Effector memory CD4-positive, alpha-beta T cell (primary cell): ENCODE data around the gene BAIAP2.

Experiments used
- DNase-seq, 3 donors: peaks; one replicate each; pipeline ENCODE4 v3.0.0-alpha.2; 2020
- H3K27ac ChIP-seq: 2 replicates; pipeline ENCODE4 v1.7.0; 2013; ENCODE audit warnings: mild to moderate bottlenecking, low read length, moderate library complexity; ENCODE audit not compliant: insufficient read depth, poor library complexity, severe bottlenecking
- H3K27me3 ChIP-seq: replicated peaks from 2 replicates; pipeline ENCODE4 v1.7.0; 2013; ENCODE audit warnings: mild to moderate bottlenecking, low read length; ENCODE audit not compliant: insufficient read depth, control insufficient read depth, poor library complexity, severe bottlenecking
- H3K36me3 ChIP-seq: 2 replicates; pipeline ENCODE4 v1.7.0; 2013; ENCODE audit warnings: mild to moderate bottlenecking, low read length, moderate library complexity; ENCODE audit not compliant: control insufficient read depth, insufficient read depth
- H3K4me1 ChIP-seq: 2 replicates; pipeline ENCODE4 v1.7.0; 2013; ENCODE audit warnings: low read length, mild to moderate bottlenecking; ENCODE audit not compliant: control insufficient read depth, insufficient read depth, poor library complexity, severe bottlenecking
- H3K4me3 ChIP-seq: 2 replicates; pipeline ENCODE4 v1.7.0; 2013; ENCODE audit warnings: low read length, low read depth, mild to moderate bottlenecking; ENCODE audit not compliant: insufficient read depth, poor library complexity, severe bottlenecking
- H3K9me3 ChIP-seq: 2 replicates; pipeline ENCODE4 v1.7.0; 2013; ENCODE audit warnings: mild to moderate bottlenecking, low read length, moderate library complexity; ENCODE audit not compliant: control insufficient read depth

Gene BAIAP2

GRCh38 chr17:81037026-81037797 lies 2.3 kb downstream of the BAIAP2 start:
- Histone ChIP-seq H3K36me3 (no peaks in the 10 kb centered on the region), H3K4me3 (no peak overlapping the region), H3K27ac (no peak overlapping the region), H3K27me3 (no peaks in the 10 kb centered on the region), H3K9me3 (no peaks in the 10 kb centered on the region), H3K4me1 (peaks cover 7% of the 10 kb centered on the region)
- DNase-seq = no peak

- Histone ChIP-seq H3K4me3 (no peak overlapping the region), H3K27ac (no peak overlapping the region), H3K27me3 (no peaks in the 10 kb centered on the region), H3K36me3 (no peaks in the 10 kb centered on the region), H3K4me1 (peaks cover 7% of the 10 kb centered on the region), H3K9me3 (no peaks in the 10 kb centered on the region)
- no peak for DNase-seq
These were observed 3.1 kb downstream of the BAIAP2 start for GRCh38 chr17:81037798-81038733.

GRCh38 chr17:81039096-81039495 lies 4.1 kb downstream of the BAIAP2 start:
- H3K27ac ChIP-seq = no peak overlapping the region
- no peaks in the 10 kb centered on the region for H3K27me3 ChIP-seq
- peaks cover 3% of the 10 kb centered on the region for H3K4me1 ChIP-seq
- H3K4me3 ChIP-seq = no peak overlapping the region
- DNase-seq = no peak
- no peaks in the 10 kb centered on the region for H3K9me3 ChIP-seq
- no peaks in the 10 kb centered on the region for H3K36me3 ChIP-seq

GRCh38 chr17:81039854-81040758 lies 5.2 kb downstream of the BAIAP2 start:
- Histone ChIP-seq H3K4me3 (no peak overlapping the region), H3K9me3 (no peaks in the 10 kb centered on the region), H3K27ac (no peak overlapping the region), H3K36me3 (no peaks in the 10 kb centered on the region), H3K27me3 (no peaks in the 10 kb centered on the region), H3K4me1 (no peaks in the 10 kb centered on the region)
- DNase-seq = no peak

GRCh38 chr17:81040791-81041337 lies 5.9 kb downstream of the BAIAP2 start:
- Histone ChIP-seq H3K27me3 (no peaks in the 10 kb centered on the region), H3K27ac (no peak overlapping the region), H3K36me3 (no peaks in the 10 kb centered on the region), H3K4me1 (no peaks in the 10 kb centered on the region), H3K4me3 (no peak overlapping the region), H3K9me3 (no peaks in the 10 kb centered on the region)
- no peak for DNase-seq

GRCh38 chr17:81042606-81043005 lies 7.7 kb downstream of the BAIAP2 start:
- H3K9me3 ChIP-seq = no peaks in the 10 kb centered on the region
- DNase-seq = no peak
- no peaks in the 10 kb centered on the region for H3K36me3 ChIP-seq
- H3K27me3 ChIP-seq = no peaks in the 10 kb centered on the region
- no peak overlapping the region for H3K27ac ChIP-seq
- H3K4me1 ChIP-seq = no peaks in the 10 kb centered on the region
- H3K4me3 ChIP-seq = no peak overlapping the region

GRCh38 chr17:81043319-81043724 lies 8.4 kb downstream of the BAIAP2 start:
- no peak overlapping the region for H3K4me3 ChIP-seq
- no peaks in the 10 kb centered on the region for H3K36me3 ChIP-seq
- no peaks in the 10 kb centered on the region for H3K4me1 ChIP-seq
- DNase-seq = no peak
- H3K27ac ChIP-seq = no peak overlapping the region
- H3K27me3 ChIP-seq = no peaks in the 10 kb centered on the region
- no peaks in the 10 kb centered on the region for H3K9me3 ChIP-seq

- Histone ChIP-seq H3K36me3 (no peaks in the 10 kb centered on the region), H3K27ac (no peak overlapping the region), H3K4me3 (no peak overlapping the region), H3K9me3 (no peaks in the 10 kb centered on the region), H3K4me1 (peaks cover under 1% of the 10 kb centered on the region), H3K27me3 (no peaks in the 10 kb centered on the region)
- no peak for DNase-seq
These were observed 8.9 kb downstream of the BAIAP2 start for GRCh38 chr17:81043725-81044427.

GRCh38 chr17:81044428-81044763 lies 9.4 kb downstream of the BAIAP2 start:
- peaks cover 6% of the 10 kb centered on the region for H3K4me1 ChIP-seq
- no peak overlapping the region for H3K27ac ChIP-seq
- no peaks in the 10 kb centered on the region for H3K9me3 ChIP-seq
- no peaks in the 10 kb centered on the region for H3K27me3 ChIP-seq
- H3K36me3 ChIP-seq = no peaks in the 10 kb centered on the region
- DNase-seq = no peak
- no peak overlapping the region for H3K4me3 ChIP-seq
